SK-N-SH treated with all-trans-retinoic acid at 6 μM for 48 hours (cell line): ENCODE results near the gene NOX5.
"Not testable (repeated sequence)": the region's sequence is repeated elsewhere in the genome, so short reads cannot be mapped to it uniquely, and the experiment has no call there.

ENCODE experiments used
- ATAC-seq: fragments of 200-7000 bp; cut with Tn5 transposase; 3 replicates; pipeline ENCODE4 v1.9.1; 2020; ENCODE audit warnings: mild to moderate bottlenecking, moderate library complexity
- ARNTL ChIP-seq: fragments of 450-650 bp; formaldehyde crosslinking; IDR thresholded peaks from 2 replicates; pipeline ENCODE4 v1.5.0; 2020; ENCODE audit warnings: low read depth, mild to moderate bottlenecking, moderate library complexity, borderline replicate concordance
- BACH2 ChIP-seq: fragments of 250-450 bp; sonication (Bioruptor Pico); IDR thresholded peaks from 2 replicates; pipeline ENCODE4 v1.9.0; 2021; ENCODE audit warnings: mild to moderate bottlenecking, borderline replicate concordance
- CREB5 ChIP-seq: fragments of 250-450 bp; sonication (Bioruptor Pico); IDR thresholded peaks from 2 replicates; pipeline ENCODE4 v1.5.1; 2020; ENCODE audit warnings: low read depth, mild to moderate bottlenecking, moderate library complexity
- CSDC2 ChIP-seq: fragments of 250-450 bp; sonication (Bioruptor Pico); IDR thresholded peaks from 2 replicates; pipeline ENCODE4 v1.5.0; 2020; ENCODE audit warnings: mild to moderate bottlenecking, moderate library complexity
- CSRNP3 ChIP-seq: fragments of 250-450 bp; sonication (Bioruptor Pico); IDR thresholded peaks from 2 replicates; pipeline ENCODE4 v1.5.1; 2021; ENCODE audit warnings: mild to moderate bottlenecking, moderate library complexity
- ESRRG ChIP-seq: fragments of 250-450 bp; sonication (Bioruptor Pico); IDR thresholded peaks from 2 replicates; pipeline ENCODE4 v1.6.1; 2021; ENCODE audit warnings: mild to moderate bottlenecking
- GLIS3 ChIP-seq: fragments of 250-450 bp; sonication (Bioruptor Pico); IDR thresholded peaks from 2 replicates; pipeline ENCODE4 v1.5.0; 2020; ENCODE audit warnings: mild to moderate bottlenecking, moderate library complexity
- ISL1 ChIP-seq: fragments of 250-450 bp; sonication (Bioruptor Pico); IDR thresholded peaks from 2 replicates; pipeline ENCODE4 v2.1.2; 2022; ENCODE audit warnings: mild to moderate bottlenecking, moderate library complexity
- PPARA ChIP-seq: fragments of 250-450 bp; sonication (Bioruptor Pico); IDR thresholded peaks from 2 replicates; pipeline ENCODE4 v1.5.0; 2020; ENCODE audit warnings: mild to moderate bottlenecking, borderline replicate concordance
- RARB ChIP-seq: fragments of 250-450 bp; sonication (Bioruptor Pico); IDR thresholded peaks from 2 replicates; pipeline ENCODE4 v1.8.0; 2021; ENCODE audit warnings: mild to moderate bottlenecking, moderate library complexity
- SNAI2 ChIP-seq: fragments of 250-450 bp; sonication (Bioruptor Pico); IDR thresholded peaks from 2 replicates; pipeline ENCODE4 v1.5.0; 2020; ENCODE audit warnings: mild to moderate bottlenecking, moderate library complexity
- TSHZ2 ChIP-seq: fragments of 250-450 bp; sonication (Bioruptor Pico); IDR thresholded peaks from 2 replicates; pipeline ENCODE4 v1.5.0; 2020; ENCODE audit warnings: mild to moderate bottlenecking, moderate library complexity
- ZFP3 ChIP-seq: fragments of 250-450 bp; sonication (Bioruptor Pico); IDR thresholded peaks from 2 replicates; pipeline ENCODE4 v1.5.0; 2020; ENCODE audit warnings: mild to moderate bottlenecking, moderate library complexity
- ZFP30 ChIP-seq: fragments of 450-650 bp; formaldehyde crosslinking; IDR thresholded peaks from 2 replicates; pipeline ENCODE4 v1.5.0; 2022; ENCODE audit warnings: mild to moderate bottlenecking, moderate library complexity
- ZNF565 ChIP-seq: fragments of 450-650 bp; formaldehyde crosslinking; conservative IDR thresholded peaks from 2 replicates; pipeline ENCODE4 v1.5.0; 2020; ENCODE audit warnings: low read depth, mild to moderate bottlenecking, moderate library complexity
- ZNF70 ChIP-seq: fragments of 450-650 bp; formaldehyde crosslinking; IDR thresholded peaks from 2 replicates; pipeline ENCODE4 v1.5.0; 2020; ENCODE audit warnings: mild to moderate bottlenecking, moderate library complexity

NOX5 gene

GRCh38 chr15:68972201-68973065 lies 42.1 kb upstream of the NOX5 start:
- no peak for TF ChIP-seq BACH2 (CRISPR knock-in tag)
- no peak for ATAC-seq

- ATAC-seq = not testable (repeated sequence)
Measured at GRCh38 chr15:68975651-68976160, 38.8 kb upstream of the NOX5 start.

GRCh38 chr15:68977426-68977825 lies 37.1 kb upstream of the NOX5 start:
- not testable (repeated sequence) for ATAC-seq

GRCh38 chr15:68979006-68979405 lies 35.5 kb upstream of the NOX5 start:
- TF ChIP-seq CSRNP3 (CRISPR knock-in tag) (no peak), CREB5 (CRISPR knock-in tag) (no peak), RARB (CRISPR knock-in tag) (no peak), ARNTL (CRISPR knock-in tag) (no peak), ZFP30 (CRISPR knock-in tag) (no peak), TSHZ2 (CRISPR knock-in tag) (no peak), ZNF565 (CRISPR knock-in tag) (no peak), CSDC2 (CRISPR knock-in tag) (no peak)
- ATAC-seq = no peak

GRCh38 chr15:68979816-68980215 lies 34.7 kb upstream of the NOX5 start:
- no peak for ATAC-seq
- TF ChIP-seq BACH2 (CRISPR knock-in tag) (no peak), ISL1 (CRISPR knock-in tag) (no peak), PPARA (no peak), SNAI2 (CRISPR knock-in tag) (no peak), ZFP30 (CRISPR knock-in tag) (no peak), GLIS3 (CRISPR knock-in tag) (no peak), ZNF565 (CRISPR knock-in tag) (no peak), CSDC2 (CRISPR knock-in tag) (no peak), ZNF70 (no peak), ESRRG (CRISPR knock-in tag) (no peak), ZFP3 (no peak), RARB (CRISPR knock-in tag) (no peak), TSHZ2 (CRISPR knock-in tag) (no peak)
- TF ChIP-seq, all 23 proteins: peak for 0
